ENCODE measurements around the gene TPM2.

TPM2 gene

DNA sequence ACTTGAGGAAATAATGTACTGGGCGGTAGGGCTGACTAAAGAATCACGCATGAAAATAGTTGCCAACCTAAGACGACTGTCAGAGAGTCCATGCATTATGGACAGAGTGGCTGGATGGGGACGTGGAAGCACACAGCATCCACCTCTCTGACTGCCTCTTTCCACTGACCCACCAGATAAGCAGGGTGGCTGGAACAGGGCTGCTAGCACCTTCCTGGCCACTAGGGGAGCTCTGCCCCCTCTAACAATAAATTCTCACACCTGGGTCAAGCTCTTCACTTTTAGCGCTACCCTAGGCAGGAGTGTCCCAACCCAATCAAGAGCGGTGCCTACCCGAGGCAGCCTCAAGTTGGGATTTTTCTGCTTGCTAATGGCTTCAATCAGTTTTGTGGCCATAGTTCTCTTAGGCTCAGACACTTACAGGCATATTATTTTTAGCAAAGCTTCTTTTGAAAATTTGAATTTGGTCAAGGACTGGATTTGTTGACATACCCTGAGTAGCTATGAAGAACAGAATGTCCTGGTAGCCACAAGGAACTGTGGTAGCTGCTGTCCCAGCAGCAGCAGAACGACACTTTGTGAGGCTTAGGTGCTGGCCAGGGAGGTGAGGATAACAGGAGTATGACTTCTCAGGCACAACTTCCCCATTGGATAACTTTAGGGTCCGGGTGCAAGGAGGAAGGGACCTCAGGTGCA, 6.9 kb upstream of the TPM2 start:
- peak; percentile 65 for DNase-seq (ENCODE audit: low spot score)

DNA sequence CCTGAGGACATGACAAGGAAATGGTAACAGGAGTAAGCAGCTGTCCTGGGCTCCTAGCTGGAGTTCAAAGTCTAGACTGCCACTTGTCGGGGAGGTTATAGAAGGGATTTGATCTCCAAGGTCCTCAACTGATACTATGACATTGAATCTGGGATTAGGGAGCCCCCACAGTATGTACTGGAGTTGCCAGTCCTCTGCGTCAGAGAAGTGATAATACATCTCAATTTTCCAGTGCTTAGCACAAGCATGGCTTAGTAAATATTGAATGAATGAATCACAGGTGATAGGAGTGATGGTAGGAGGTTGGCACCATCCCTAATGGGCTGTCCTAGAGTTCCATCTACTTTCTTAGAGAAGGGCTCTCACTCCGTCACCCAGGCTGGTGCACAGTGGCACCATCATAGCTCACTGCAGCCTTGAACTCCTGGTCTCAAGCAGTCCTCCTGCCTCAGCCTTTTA, 6.2 kb upstream of the TPM2 start:
- no peak for DNase-seq (ENCODE audit: low spot score)

DNA sequence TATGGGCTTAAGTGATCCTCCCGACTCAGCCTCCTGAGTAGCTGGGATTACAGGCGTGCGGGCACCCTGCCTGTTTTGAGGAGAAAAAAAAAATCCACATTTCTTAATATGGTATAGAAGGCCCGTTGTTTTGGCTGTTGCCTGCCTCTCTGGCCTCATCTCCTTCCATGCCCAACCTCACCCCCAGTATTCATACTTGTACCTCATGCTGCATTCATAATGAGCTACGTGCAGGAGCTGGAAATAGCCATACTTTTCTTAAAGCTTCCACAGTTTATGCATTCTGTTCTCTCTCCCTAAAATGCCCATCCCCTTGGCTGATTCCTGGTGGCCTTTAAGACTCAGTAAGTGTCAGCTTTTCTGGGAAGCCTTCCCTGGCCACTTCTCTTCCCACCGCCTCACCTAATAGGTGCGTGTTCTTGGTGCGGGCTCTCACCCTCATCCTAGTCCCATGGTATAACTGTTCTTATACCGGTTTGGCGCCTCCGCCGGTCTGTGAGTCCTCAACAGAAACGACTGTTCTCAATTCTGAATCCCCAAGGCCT, 2.1 kb upstream of the TPM2 start:
- no peak for DNase-seq (ENCODE audit: low spot score)

DNA sequence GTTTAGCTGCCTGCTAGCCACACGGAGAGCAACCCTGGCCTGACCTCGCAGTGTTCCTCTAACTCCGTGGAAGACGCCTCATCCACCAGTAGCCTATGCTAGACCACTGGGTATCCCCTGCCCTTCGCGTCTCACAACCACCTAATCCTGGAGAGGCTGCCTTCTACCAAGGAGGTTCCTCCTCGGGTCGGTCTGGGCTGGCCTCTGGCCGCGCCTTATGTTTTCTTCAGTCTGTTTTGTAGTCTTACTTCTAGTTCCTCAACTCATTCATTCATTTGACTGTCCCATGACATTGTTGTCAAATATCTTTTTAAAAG, 1.6 kb upstream of the TPM2 start:
- peak; percentile 34 for DNase-seq (ENCODE audit: low spot score)

DNA sequence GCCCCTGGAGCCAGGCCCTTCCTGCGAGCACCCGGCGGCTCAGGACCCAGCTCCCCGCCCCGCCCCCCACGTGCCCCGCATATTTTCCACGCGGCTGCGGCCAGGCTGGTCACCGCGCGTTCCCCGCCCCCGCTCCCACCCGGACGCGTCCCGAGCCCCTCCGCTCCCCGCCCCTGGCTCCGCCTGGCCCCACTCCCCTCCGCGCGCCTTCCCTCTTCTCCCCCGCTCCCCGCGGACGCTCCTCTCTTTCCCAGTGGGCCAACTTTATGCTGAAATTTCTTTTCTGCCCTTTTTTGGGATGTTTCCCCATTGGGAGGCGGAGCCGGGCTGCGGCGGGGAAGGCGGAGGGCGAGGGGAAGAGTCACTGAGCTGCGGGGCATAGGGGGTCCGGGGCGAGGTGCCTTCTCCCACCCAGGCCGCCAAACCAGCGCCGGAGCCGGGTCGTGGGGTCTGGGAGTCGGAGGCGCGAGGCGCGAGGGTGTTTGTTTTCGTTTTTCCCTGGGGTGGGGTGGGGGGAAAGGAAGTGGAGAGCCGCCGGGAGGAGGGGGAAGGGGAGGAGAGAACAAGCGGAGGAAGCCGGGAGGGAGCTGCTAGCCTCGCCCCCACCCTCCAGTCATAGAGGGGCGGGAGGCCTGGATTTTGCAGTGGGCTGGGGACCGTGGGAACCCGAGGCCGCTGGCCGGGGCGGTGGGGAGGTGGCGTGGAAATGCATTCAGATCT, 1.0 kb upstream of the TPM2 start:
- DNase-seq (ENCODE audit: low spot score), result peak; percentile 31

DNA sequence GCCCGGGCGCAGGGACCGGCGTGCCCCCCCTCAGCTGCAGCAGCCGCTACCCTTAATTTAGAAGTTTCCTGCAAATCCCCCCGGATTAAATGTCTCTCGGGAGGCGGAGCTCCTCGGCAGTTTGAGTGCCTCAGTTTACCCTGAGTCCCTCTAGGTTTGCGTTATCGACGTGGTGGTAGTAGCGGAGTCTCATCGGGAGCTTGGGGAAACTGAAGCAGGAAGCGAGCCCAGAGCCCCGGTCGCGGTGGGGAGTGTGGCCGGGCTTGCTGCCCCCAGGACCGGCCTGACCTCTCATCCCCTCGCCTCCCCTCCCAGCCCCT, 529 bp upstream of the TPM2 start:
- no peak for DNase-seq (ENCODE audit: low spot score)

DNA sequence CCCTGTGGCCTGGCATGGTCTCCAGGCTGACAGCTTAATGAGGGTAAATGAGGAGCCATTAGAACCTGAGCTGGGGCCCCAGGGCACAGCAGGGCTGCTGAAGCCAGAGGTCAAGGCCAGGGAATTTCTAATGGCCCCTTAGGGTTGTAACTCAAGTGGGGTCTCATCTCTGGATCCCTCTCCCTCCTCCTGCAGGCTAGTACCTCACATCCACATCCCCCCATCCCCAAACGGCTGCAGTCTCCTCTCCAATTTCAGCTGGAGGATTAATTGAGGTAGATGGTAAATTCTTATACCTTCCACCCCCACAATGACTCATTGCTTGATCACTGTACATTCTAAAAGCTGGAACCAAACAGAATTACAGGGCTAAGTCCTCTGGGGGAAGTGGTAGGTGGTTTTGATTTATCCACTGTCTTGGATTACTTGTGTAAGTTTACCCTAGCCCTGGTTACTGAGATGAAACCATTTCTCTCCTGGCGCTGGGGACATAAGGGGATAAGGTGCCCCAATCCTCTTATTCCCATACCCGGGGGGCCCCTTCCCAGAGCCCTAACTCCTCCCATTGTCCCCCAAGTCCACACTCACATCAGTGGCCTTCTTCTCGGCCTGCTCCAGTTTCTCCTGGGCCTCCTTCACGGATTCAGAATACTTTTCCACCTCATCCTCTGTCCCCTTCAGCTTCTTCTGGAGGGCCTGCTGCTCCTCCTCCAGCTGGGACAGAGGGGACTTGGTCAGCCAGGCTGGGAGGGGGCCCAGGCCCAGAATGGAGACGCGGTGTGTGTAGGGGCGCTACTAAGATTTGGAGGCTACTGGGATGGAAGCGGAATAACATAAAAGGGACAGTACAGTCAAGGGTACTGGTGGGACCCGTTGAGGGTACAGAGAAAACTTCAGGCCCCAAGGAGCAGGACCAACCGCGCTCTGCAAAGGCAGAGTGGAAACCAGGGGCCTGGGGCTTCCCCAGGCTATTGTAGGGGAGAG, 875 bp downstream of the TPM2 start:
- DNase-seq (ENCODE audit: low spot score), result peak; percentile 83

DNA sequence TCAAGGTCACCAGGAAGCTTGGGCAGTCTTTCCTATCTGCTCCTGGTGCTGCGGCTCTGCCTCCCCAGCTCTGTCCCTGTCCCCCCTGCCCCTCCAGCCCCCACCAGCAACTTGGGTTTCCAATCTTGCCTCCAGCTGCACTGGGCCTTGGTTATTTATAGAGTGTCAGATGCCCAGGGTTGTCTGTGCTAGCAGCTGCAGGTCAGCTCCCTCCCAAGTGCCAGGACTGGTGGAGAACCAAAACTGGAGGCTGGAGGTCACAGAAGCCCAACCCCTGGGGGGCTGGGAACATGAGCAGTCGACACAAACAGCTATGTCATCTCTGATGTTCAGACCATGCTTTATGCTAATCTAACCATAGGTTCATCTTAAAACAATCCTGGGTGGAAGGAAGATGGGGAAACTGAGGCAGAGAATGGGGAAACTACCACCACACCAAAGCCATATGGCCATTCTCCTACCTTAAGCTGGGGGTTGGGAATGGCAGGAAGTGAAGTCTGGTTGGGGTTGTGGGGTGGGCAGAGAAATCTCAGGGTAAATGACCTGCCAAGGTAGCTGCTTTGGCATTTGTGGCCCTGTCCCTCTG, 1.7 kb downstream of the TPM2 start:
- DNase-seq (ENCODE audit: low spot score), result no peak

DNA sequence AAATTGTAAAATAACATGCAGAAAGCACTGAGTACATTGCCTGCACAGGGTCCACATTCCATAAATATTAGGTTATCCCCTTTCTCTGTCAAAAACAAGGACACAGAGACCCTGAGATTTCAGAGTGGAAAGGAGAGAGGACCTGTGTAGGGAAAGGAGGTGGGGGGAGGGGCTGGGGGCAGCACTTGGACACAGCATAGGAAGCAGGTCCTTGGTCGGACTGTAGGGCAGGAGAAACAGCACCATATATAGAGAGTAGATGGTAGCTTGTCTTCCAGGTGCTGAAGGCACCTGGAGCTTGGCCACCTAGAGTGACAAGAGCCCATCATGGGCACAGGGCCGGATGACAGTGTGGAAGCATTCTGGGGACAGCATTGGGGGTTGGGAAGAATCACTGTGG, 2.4 kb downstream of the TPM2 start:
- no peak for DNase-seq (ENCODE audit: low spot score)

DNA sequence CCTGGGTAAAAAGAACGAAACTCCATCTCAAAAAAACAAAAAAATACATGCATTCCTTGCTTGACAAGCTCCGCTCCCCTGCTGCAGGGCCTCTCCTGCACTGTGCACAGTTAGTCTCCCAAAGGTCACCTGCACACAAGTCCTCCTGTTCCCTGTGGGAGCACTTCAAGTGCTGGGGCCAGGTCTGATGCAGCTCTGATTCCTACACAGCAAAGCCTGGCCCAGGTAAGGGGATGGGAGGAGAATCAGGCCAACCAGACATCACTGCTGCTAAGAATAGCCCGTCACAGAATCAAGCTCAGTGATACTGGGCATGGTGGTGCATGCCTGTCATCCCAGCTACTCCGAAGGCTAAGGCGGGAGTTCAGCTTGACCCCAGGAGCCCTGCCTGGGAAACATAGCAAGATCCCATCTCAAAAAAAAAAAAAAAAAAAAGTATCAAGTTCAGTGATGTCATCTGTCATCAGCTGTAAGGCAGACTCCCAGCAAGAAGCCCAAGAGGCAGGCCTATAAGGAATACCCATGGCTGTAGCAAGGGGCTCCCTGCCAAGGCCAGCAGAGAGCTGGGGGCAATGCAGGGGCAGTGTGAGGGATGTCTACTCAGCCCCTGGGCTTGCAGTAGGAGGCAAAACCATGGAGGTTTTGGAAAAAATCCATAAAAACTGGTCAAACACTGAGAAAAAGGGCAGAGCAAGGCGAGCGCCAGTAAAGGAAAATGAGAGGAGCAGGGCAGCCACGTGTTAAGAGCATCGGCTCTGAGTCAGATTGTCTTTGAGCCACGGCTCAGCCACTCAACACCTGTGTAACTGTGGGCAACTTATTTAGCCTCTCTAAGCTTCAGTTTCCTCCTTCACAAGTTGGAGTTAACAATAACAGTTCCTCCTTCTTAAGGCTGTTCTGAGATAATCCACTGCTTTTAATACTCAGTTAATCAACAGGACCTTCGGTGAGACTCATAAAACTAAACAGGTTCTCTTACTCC, 3.2 kb downstream of the TPM2 start:
- DNase-seq (ENCODE audit: low spot score), result no peak

DNA sequence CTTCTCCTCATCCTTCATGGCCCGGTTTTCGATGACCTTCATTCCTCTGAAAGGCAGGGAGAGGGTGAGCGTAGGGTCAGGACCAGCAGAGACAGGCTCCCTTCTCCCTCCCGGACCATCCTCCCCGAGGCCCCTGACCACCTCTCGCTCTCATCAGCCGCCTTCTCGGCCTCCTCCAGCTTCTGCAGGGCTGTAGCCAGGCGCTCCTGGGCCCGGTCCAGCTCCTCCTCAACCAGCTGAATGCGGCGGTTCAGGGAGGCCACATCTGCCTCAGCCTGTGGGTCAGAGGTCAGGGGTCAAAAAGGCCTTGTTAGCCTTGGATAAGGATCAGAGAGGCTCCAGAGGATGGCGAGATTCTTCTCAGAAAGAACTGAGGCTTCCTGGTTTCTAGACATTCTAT, 4.2 kb downstream of the TPM2 start:
- no peak for DNase-seq (ENCODE audit: low spot score)

DNA sequence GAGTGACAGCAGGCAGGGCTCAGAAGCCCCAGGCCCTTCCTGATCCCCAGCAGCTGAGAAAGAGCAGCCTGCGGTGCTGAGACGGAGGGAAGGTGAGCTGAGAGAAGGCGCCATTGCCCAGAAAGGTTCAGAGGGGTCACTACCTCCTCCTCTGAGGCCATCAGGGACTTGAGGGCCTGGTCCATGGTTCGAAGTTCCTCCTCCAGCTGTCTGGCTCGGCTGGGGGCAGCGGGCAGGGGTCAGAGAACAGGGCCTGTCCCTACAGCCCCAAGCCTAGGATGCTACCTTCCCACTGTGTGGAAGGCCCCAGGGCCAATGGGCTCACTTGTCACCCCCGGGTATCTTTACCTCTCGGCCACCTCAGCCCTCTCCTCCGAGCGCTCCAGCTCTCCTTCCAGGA, 4.8 kb downstream of the TPM2 start:
- DNase-seq (ENCODE audit: low spot score), result no peak

DNA sequence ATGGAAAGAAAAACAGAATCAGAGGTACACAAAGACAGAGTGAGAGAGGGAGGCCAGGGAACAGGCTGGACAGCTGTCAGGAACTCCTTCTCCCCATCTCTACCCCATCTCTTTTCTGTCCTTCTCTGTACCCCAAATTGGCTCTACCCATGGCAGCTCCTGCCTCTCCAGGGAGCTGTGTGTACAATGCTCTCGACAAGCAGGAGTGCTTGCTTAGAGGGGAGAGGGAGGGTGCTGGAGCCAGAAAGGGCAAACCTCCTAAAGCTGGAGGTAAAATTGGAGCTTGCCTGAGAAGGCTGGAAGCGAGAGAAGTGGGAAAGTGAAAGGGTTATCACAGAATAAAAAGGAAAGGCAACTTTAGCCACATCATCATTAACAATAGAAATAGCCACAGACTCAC, 6.4 kb downstream of the TPM2 start:
- no peak for DNase-seq (ENCODE audit: low spot score)

DNA sequence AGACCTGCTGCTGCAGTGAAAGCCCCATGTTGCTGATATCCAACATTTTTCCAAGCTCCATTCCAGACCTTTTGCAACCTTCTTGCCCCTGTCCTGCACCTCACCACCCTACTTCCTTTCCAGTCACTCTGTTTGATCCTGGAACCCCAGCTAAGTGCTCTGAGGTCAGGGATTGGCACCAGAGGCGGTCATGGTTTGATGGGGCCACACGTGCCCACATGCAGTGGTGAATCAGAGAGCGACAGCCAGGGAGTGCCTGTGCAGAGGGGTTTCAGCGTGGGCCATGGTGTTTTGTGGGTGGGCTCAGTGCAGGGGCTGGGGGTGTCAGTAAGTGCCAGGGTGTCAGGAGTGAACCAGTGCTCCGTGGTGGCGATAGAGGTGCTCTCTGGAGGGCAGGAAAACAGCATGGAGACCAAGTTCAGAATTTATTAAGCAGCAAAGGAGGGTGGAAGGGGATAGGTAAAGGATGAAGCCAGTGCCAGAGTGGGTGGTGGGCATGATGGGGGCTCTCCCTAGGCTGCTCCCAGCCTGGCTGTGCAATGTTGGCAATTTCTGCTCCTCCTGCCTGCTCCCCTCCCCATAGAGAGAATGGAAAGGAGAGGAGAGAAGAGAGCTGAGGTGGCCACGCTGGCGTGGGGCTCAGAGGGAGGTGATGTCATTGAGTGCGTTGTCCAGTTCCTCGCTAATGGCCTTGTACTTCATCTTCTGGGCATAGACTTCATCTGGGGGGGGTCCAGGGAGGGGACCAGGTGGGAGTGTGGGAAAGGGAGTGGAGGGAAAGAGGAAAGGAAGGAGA, 7.0 kb downstream of the TPM2 start:
- DNase-seq (ENCODE audit: low spot score), result no peak

DNA sequence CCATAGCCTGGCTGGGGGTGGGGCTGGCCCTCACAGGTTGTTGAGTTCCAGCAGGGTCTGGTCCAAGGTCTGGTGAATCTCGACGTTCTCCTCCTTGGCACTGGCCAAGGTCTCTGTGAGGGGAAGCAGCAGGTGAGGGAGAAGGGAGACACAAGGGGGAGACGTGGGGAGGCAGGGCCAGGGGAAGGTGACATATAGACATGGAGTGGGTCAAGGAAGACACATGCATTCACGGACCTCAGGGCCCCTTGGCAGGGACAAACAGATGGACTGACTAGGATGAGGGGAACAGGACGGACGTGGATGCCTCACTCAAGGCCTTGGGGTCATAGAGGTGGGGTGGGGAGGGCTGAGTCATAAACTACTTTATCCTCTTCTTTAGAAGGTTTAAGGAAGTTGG, 7.7 kb downstream of the TPM2 start:
- no peak for DNase-seq (ENCODE audit: low spot score)

DNA sequence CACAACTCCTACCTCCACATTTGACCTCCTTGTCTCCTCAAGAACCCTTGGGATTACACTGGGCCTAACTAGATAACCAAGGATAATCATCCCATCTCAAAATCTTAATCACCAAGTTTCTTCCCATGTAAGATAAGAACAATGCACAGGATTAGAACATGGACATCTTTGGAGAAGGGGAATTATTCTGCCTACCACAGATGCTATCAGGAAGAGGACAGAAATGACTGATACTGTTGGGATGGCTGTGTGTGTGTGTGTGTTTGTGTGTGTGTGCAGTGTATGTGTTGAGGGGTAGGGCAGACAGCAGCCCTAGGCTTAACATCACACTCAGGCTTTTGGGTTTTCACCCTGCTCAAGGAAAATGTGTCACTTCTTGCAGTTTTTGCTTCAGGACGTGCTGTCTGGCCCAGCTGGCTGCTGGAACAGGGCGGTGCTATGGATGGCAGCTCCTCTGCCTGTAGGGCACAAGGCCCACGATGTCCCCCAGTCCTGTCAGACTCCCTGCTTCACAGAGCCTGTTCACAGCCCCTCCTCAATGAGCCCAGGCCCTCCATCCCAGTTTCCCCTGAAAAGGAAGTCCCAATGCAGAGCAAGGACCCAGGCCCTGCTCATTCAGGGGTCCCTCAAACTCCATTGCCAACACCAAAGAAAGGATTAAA, 8.3 kb downstream of the TPM2 start:
- DNase-seq (ENCODE audit: low spot score), result no peak

DNA sequence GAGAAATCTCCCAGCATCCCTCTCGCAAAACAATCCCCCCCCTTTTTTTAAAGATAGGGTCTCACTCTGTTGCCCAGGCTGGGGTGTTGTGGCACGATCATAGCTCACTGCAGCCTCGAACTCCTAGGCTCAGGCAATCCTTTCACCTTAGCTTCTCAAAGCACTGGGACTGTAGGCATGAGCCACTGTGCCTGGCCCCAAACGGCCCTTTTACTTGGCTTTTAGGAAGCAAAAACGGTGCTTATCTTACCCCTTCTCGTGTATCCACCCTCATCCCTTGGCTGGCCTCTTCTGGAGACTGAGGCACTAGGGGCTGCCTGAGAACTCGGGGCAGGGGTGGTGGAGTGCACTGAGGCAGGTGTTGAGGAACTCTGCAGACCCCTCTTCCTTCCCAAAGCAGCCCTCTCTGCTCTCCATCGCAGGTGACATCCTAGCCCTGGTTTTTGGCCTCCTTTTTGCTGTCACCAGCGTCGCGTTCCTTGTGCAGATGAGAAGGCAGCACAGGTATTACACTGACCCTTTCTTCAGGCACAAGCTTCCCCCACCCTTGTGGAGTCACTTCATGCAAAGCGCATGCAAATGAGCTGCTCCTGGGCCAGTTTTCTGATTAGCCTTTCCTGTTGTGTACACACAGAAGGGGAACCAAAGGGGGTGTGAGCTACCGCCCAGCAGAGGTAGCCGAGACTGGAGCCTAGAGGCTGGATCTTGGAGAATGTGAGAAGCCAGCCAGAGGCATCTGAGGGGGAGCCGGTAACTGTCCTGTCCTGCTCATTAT, 9.2 kb downstream of the TPM2 start:
- no peak for DNase-seq (ENCODE audit: low spot score)

DNA sequence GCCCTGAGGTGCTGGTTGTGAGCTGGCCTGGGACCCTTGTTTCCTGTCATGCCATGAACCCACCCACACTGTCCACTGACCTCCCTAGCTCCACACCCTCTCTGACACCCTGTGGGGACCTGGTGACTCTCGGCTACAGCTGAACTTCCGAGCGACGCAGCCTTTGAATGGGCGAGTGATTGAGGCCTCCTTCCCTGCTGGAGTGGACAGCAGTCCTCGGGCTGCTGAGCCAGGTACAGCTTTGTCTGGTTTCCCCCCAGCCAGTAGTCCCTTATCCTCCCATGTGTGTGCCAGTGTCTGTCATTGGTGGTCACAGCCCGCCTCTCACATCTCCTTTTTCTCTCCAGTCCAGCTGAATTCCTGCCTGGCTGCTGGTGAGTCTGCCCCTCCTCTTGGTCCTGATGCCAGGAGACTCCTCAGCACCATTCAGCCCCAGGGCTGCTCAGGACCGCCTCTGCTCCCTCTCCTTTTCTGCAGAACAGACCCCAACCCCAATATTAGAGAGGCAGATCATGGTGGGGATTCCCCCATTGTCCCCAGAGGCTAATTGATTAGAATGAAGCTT, 9.9 kb downstream of the TPM2 start:
- no peak for DNase-seq (ENCODE audit: low spot score)

DNA sequence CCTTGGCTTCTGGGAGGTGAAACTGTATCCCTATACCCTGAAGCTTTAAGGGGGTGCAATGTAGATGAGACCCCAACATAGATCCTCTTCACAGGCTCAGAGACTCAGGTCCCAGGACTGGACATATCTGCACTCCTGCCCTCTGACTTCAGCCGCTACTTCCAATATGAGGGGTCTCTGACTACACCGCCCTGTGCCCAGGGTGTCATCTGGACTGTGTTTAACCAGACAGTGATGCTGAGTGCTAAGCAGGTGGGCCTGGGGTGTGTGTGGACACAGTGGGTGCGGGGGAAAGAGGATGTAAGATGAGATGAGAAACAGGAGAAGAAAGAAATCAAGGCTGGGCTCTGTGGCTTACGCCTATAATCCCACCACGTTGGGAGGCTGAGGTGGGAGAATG, 10.6 kb downstream of the TPM2 start:
- DNase-seq (ENCODE audit: low spot score), result no peak

Measured in SW480 (cell line).